H1 (cell line): ENCODE measurements around the gene ASXL1. TPM values are rescaled to one million over a fixed set of nuclear protein-coding genes. Genes with fewer than 3 reads are reported as not detected.

Source experiments
- CTCF ChIA-PET: fragments of 300-600 bp; sonication (Branson Sonifier 250); formaldehyde crosslinking; loops from one replicate; lab custom pipeline; 2021; ENCODE audit not compliant: partially characterized antibody; lab: Charles Lee
- POLR2A ChIA-PET: fragments of 300-600 bp; sonication (Branson Sonifier 250); formaldehyde crosslinking; loops from one replicate; lab custom pipeline; 2021; ENCODE audit warnings: inconsistent platforms; ENCODE audit not compliant: partially characterized antibody; lab: Charles Lee
- DNase-seq, 2 experiments: peaks; one replicate each; pipeline versions ENCODE4 v3.0.0 to v3.0.0-alpha.2; 2010 to 2022; ENCODE audit warnings: low spot score in 2 of 2, low read depth in 1 of 2, mixed read lengths in 1 of 2
- FAIRE-seq: peaks from 2 replicates; lab custom pipeline; 2011; peaks lifted over from hg19 to GRCh38; lab: Jason Lieb, UNC
- H2AFZ ChIP-seq: 2 replicates; pipeline ENCODE4 v1.8.1; 2012; ENCODE audit warnings: low read length, inconsistent platforms
- H2AK5ac ChIP-seq: 2 replicates; pipeline ENCODE4 v1.6.1; 2013; ENCODE audit warnings: low read depth, low read length
- H2BK120ac ChIP-seq: replicated peaks from 2 replicates; pipeline ENCODE3; 2013; ENCODE audit warnings: low read depth, low read length, inconsistent platforms
- H2BK12ac ChIP-seq: 2 replicates; pipeline ENCODE4 v1.6.1; 2013; ENCODE audit warnings: low read depth, low read length
- H2BK15ac ChIP-seq: 2 replicates; pipeline ENCODE4 v1.6.1; 2013; ENCODE audit warnings: low read length
- H2BK20ac ChIP-seq: 2 replicates; pipeline ENCODE4 v1.6.1; 2013; ENCODE audit warnings: low read length
- H2BK5ac ChIP-seq: 2 replicates; pipeline ENCODE4 v1.6.1; 2013; ENCODE audit warnings: low read depth, low read length
- H3K14ac ChIP-seq: 2 replicates; pipeline ENCODE4 v1.6.1; 2013; ENCODE audit warnings: inconsistent platforms; ENCODE audit not compliant: insufficient read length
- H3K18ac ChIP-seq: 2 replicates; pipeline ENCODE4 v1.6.1; 2013; ENCODE audit warnings: low read length; ENCODE audit errors: extremely low read depth
- H3K23ac ChIP-seq: 2 replicates; pipeline ENCODE4 v1.6.1; 2013; ENCODE audit warnings: inconsistent platforms; ENCODE audit not compliant: insufficient read length
- H3K23me2 ChIP-seq: 2 replicates; pipeline ENCODE4 v1.6.1; 2013; ENCODE audit warnings: low read depth, low read length
- H3K27ac ChIP-seq: 2 replicates; pipeline ENCODE4 v1.6.1; 2011; ENCODE audit warnings: low read depth, low read length, inconsistent platforms
- H3K27me3 ChIP-seq, 4 experiments: replicated peaks in 1 of 4; 1 replicate in 1 of 4; 2 replicates in 3 of 4; pipeline versions ENCODE4 v1.6.1 to v1.8.1; 2011 to 2013; ENCODE audit warnings: low read length in 3 of 4, mild to moderate bottlenecking in 3 of 4, inconsistent platforms in 2 of 4, mixed read lengths in 2 of 4, moderate library complexity in 1 of 4; ENCODE audit not compliant: control insufficient read depth in 3 of 4, insufficient read depth in 3 of 4; ENCODE audit errors: extremely low read depth in 1 of 4
- H3K36me3 ChIP-seq, 4 experiments: 2 replicates each; pipeline versions ENCODE4 v1.6.1 to v1.8.1; 2011 to 2013; ENCODE audit warnings: mild to moderate bottlenecking in 4 of 4, low read length in 3 of 4, moderate library complexity in 2 of 4, control low read depth in 1 of 4, inconsistent platforms in 1 of 4; ENCODE audit not compliant: insufficient read depth in 4 of 4, control insufficient read depth in 2 of 4
- H3K4ac ChIP-seq: replicated peaks from 2 replicates; pipeline ENCODE3; 2013; ENCODE audit warnings: low read length, low read depth, mixed read lengths, inconsistent platforms; ENCODE audit not compliant: insufficient read length
- H3K4me1 ChIP-seq, 4 experiments: replicated peaks in 1 of 4; 1 replicate in 1 of 4; 2 replicates in 3 of 4; pipeline versions ENCODE4 v1.6.1 to v1.8.1; 2011 to 2013; ENCODE audit warnings: low read length in 3 of 4, inconsistent platforms in 2 of 4, mixed read lengths in 1 of 4; ENCODE audit not compliant: insufficient read depth in 4 of 4, control insufficient read depth in 3 of 4
- H3K4me2 ChIP-seq, 2 experiments: 2 replicates each; pipeline versions ENCODE4 v1.6.1 to v1.8.1; 2011 to 2013; ENCODE audit warnings: low read depth in 2 of 2, low read length in 2 of 2, control low read depth in 1 of 2, inconsistent platforms in 1 of 2, mild to moderate bottlenecking in 1 of 2; ENCODE audit not compliant: insufficient read depth in 1 of 2
- H3K4me3 ChIP-seq, 4 experiments: fragments of 200-600, 300-600 bp in 1 of 4; sonication (generic), shearing (Covaris generic), sonication (Bioruptor Twin) in 1 of 4; 2 replicates each; pipeline versions ENCODE4 v1.5.1 to v1.8.1; 2011 to 2016; ENCODE audit warnings: low read length in 4 of 4, low read depth in 3 of 4, control low read depth in 2 of 4, inconsistent platforms in 2 of 4, mild to moderate bottlenecking in 2 of 4, mixed read lengths in 1 of 4, moderate library complexity in 1 of 4; ENCODE audit not compliant: insufficient read depth in 2 of 4; ENCODE audit errors: extremely low read depth in 1 of 4
- H3K56ac ChIP-seq: replicated peaks from 2 replicates; pipeline ENCODE3; 2013; ENCODE audit warnings: low read depth, mild to moderate bottlenecking, mixed read lengths, low read length, inconsistent platforms; ENCODE audit not compliant: insufficient read length
- H3K79me1 ChIP-seq: 2 replicates; pipeline ENCODE4 v1.6.1; 2013; ENCODE audit warnings: low read depth, low read length, control low read depth
- H3K79me2 ChIP-seq, 2 experiments: 2 replicates each; pipeline versions ENCODE4 v1.6.1 to v1.8.1; 2012 to 2013; ENCODE audit warnings: low read length in 2 of 2, mild to moderate bottlenecking in 2 of 2, inconsistent platforms in 1 of 2; ENCODE audit not compliant: insufficient read depth in 2 of 2, control insufficient read depth in 1 of 2
- H3K9ac ChIP-seq, 4 experiments: replicated peaks in 1 of 4; 1 replicate in 1 of 4; 2 replicates in 3 of 4; pipeline versions ENCODE4 v1.6.1 to v1.8.1; 2011 to 2013; ENCODE audit warnings: low read depth in 3 of 4, low read length in 3 of 4, control low read depth in 2 of 4, mild to moderate bottlenecking in 2 of 4, moderate library complexity in 2 of 4, inconsistent platforms in 1 of 4; ENCODE audit errors: extremely low read depth in 1 of 4
- H3K9me3 ChIP-seq, 2 experiments: 2 replicates each; pipeline versions ENCODE4 v1.6.1 to v1.8.1; 2012 to 2013; ENCODE audit warnings: mild to moderate bottlenecking in 2 of 2, moderate library complexity in 2 of 2, control low read depth in 1 of 2, inconsistent platforms in 1 of 2, low read depth in 1 of 2, low read length in 1 of 2, mixed read lengths in 1 of 2; ENCODE audit not compliant: insufficient read depth in 2 of 2
- H4K20me1 ChIP-seq, 2 experiments: replicated peaks in 1 of 2; 2 replicates each; pipeline versions ENCODE3 to v1.8.1; 2011 to 2013; ENCODE audit warnings: inconsistent platforms in 2 of 2, low read length in 2 of 2, mild to moderate bottlenecking in 1 of 2; ENCODE audit not compliant: insufficient read depth in 2 of 2, control insufficient read depth in 1 of 2
- H4K5ac ChIP-seq: 2 replicates; pipeline ENCODE4 v1.6.1; 2013; ENCODE audit warnings: low read length, low read depth, mixed read lengths, inconsistent platforms; ENCODE audit not compliant: insufficient read length
- H4K8ac ChIP-seq: 2 replicates; pipeline ENCODE4 v1.8.0; 2013; ENCODE audit warnings: mild to moderate bottlenecking, moderate library complexity, low read length, inconsistent platforms; ENCODE audit not compliant: insufficient read depth; ENCODE audit errors: extremely low read depth
- H4K91ac ChIP-seq: replicated peaks from 2 replicates; pipeline ENCODE3; 2013; ENCODE audit warnings: low read length, mixed read lengths, inconsistent platforms; ENCODE audit not compliant: insufficient read length
- CEBPB ChIP-seq: IDR thresholded peaks from 2 replicates; pipeline ENCODE4 v1.6.1; 2012; ENCODE audit warnings: low read depth, low read length
- CHD1 ChIP-seq: IDR thresholded peaks from 2 replicates; pipeline ENCODE4 v1.6.1; 2012; ENCODE audit warnings: low read depth, low read length, improper control_type of control experiment
- FOSL1 ChIP-seq: IDR thresholded peaks from 2 replicates; pipeline ENCODE4 v1.6.1; 2011; ENCODE audit warnings: mild to moderate bottlenecking, low read depth, low read length, moderate library complexity; ENCODE audit not compliant: insufficient read depth
- GABPA ChIP-seq: IDR thresholded peaks from 2 replicates; pipeline ENCODE4 v1.6.1; 2011; ENCODE audit warnings: mild to moderate bottlenecking, low read length, moderate library complexity, borderline replicate concordance; ENCODE audit not compliant: insufficient read depth
- HDAC6 ChIP-seq: IDR thresholded peaks from one replicate; pipeline ENCODE4 v1.7.1; 2012; ENCODE audit warnings: low read depth, mild to moderate bottlenecking, inconsistent platforms, low read length, moderate library complexity
- JUND ChIP-seq: IDR thresholded peaks from 2 replicates; pipeline ENCODE4 v1.6.1; 2011; ENCODE audit warnings: mild to moderate bottlenecking, improper control_type of control experiment, low read length
- MAFK ChIP-seq: IDR thresholded peaks from 2 replicates; pipeline ENCODE4 v1.6.1; 2012; ENCODE audit warnings: low read depth, mild to moderate bottlenecking, improper control_type of control experiment, low read length
- NANOG ChIP-seq: IDR thresholded peaks from 2 replicates; pipeline ENCODE4 v1.6.1; 2011; ENCODE audit warnings: low read length, low read depth, mild to moderate bottlenecking, inconsistent platforms; ENCODE audit not compliant: insufficient read depth, poor library complexity, severe bottlenecking
- NRF1 ChIP-seq: IDR thresholded peaks from 2 replicates; pipeline ENCODE4 v1.6.1; 2011; ENCODE audit warnings: mild to moderate bottlenecking, low read depth, low read length, improper control_type of control experiment
- POLR2AphosphoS5 ChIP-seq: IDR thresholded peaks from 2 replicates; pipeline ENCODE4 v1.6.1; 2011; ENCODE audit warnings: low read depth, low read length
- RFX5 ChIP-seq: IDR thresholded peaks from 2 replicates; pipeline ENCODE4 v1.6.1; 2011; ENCODE audit warnings: low read depth, low read length, improper control_type of control experiment, borderline replicate concordance
- TBP ChIP-seq: IDR thresholded peaks from 2 replicates; pipeline ENCODE4 v1.6.1; 2011; ENCODE audit warnings: low read depth, low read length, improper control_type of control experiment
- WGBS, 2 experiments: shearing (Covaris generic) in 1 of 2; methylation state at CpG; one replicate each; pipeline versions ENCODE4 v1.1.6 to v1.1.7; 2013 to 2015; ENCODE audit warnings: low lambda C conversion rate in 2 of 2, mixed read lengths in 2 of 2, inconsistent platforms in 1 of 2, low coverage in 1 of 2, missing lambda C conversion rate in 1 of 2; ENCODE audit not compliant: insufficient replicate concordance in 2 of 2, insufficient coverage in 1 of 2, insufficient read length in 1 of 2; ENCODE audit errors: extremely low coverage in 1 of 2, missing lambda C conversion rate in 1 of 2; 5-methylcytosine and 5-hydroxymethylcytosine counted together
- polyA plus RNA-seq, 7 experiments: library from polyadenylated mRNA; depleted of rRNA in 3 of 7; stranded (reverse) in 5 of 7; unstranded in 2 of 7; fragments of >200 nt in 5 of 7; fragments of 200-250 nt in 2 of 7; gene quantifications; 1 replicate in 5 of 7; 2 replicates in 1 of 7; 4 replicates in 1 of 7; pipeline versions ENCODE4 v1.2.1 to v1.2.3, GENCODE V29; 2011 to 2013; ENCODE audit warnings: missing spikeins in 2 of 7, mixed read lengths in 2 of 7
- total RNA-seq: library from RNA; stranded (reverse); fragmentation: NEBNext Ultra II Directional; extraction: Animal tissue kit (Norgen Biotek cat#: 25700); gene quantifications from 2 replicates; pipeline ENCODE4 v1.2.1, GENCODE V29; 2021
- TF ChIP-seq, protein P1 (sequence below): IDR thresholded peaks from 2 replicates; pipeline ENCODE4 v1.6.1; 2011; ENCODE audit warnings: low read depth, mild to moderate bottlenecking, low read length; ENCODE audit not compliant: insufficient read depth

The ASXL1 gene
- total and polyA plus RNA-seq, 2 of the 8 experiments (the other 6 are each of a cell fraction or from before 2014, with no cell fraction given): 10.6 to 26.5 TPM

DNA sequence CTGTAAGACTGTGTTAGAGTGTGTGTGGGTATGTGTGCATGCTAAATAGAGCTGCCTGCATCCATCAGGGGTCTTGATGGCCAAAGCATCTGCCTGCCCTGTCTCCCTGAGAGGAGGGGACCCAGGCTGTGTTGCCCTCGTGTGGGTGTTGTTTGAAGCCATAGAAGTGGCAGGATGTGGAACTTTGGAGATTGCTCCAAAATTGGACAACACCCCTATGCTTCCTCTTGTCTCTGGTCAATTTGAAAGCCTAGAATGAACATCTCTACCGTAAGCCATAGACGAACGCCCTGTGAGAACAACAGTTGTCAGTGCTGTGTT is 82.6 kb downstream of the ASXL1 start:
- Histone ChIP-seq H3K56ac (no peak overlapping the region), H4K91ac (no peak overlapping the region), H3K36me3 (peaks cover 0 to 11% (median under 1%) of the 10 kb centered on the region in 4 experiments; a peak in 4 of 8 replicates), H2AFZ (no peak overlapping the region), H3K18ac (no peak overlapping the region), H3K79me2 (no peaks in the 10 kb centered on the region), H3K14ac (no peak overlapping the region), H2BK15ac (no peak overlapping the region), H4K8ac (no peak overlapping the region), H3K4me1 (peaks cover 0 to 5% (median 3%) of the 10 kb centered on the region in 4 experiments; a peak in 2 of 7 replicates), H3K27me3 (no peaks in the 10 kb centered on the region), H3K23me2 (no peaks in the 10 kb centered on the region), H3K4ac (no peak overlapping the region), H4K20me1 (peaks cover 3 to 9% of the 10 kb centered on the region in 2 experiments), H3K4me3 (no peak overlapping the region), H3K9me3 (no peaks in the 10 kb centered on the region), H2BK120ac (no peak overlapping the region), H2BK12ac (no peak overlapping the region), H3K9ac (no peak overlapping the region), H3K79me1 (no peaks in the 10 kb centered on the region; the same call in 1 of the 2 replicates), H3K27ac (no peak overlapping the region), H4K5ac (no peak overlapping the region), H3K23ac (no peak overlapping the region), H2BK5ac (no peak overlapping the region), H2AK5ac (no peak overlapping the region), H2BK20ac (no peak overlapping the region), H3K4me2 (no peak overlapping the region)
- FAIRE-seq (no peak), DNase-seq (no peak)
- TF ChIP-seq RFX5 (no peak), NRF1 (no peak), POLR2AphosphoS5 (no peak), FOSL1 (no peak), CEBPB (no peak), TBP (no peak), CHD1 (no peak), GABPA (no peak), MAFK (no peak), NANOG (no peak), HDAC6 (no peak), JUND (no peak)
- TF ChIP-seq, protein P1, sequence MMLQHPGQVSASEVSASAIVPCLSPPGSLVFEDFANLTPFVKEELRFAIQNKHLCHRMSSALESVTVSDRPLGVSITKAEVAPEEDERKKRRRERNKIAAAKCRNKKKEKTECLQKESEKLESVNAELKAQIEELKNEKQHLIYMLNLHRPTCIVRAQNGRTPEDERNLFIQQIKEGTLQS: no peak
- POLR2A ChIA-PET: interaction anchor here (0.6 to 1.0 kb wide), 3 partner anchors 16 to 96 kb away, joined by 3 read pairs; no protein-coding TSS in a partner anchor
- WGBS, 2 experiments: 83% methylated on average over 4 of the region's 4 CpGs; no CpG with 5 or more reads in 1 of the 2 experiments
- CTCF ChIA-PET: interaction anchor here (0.8 to 1.7 kb wide), 5 partner anchors 11 to 108 kb away, joined by 3 to 9 read pairs (median 3); no protein-coding TSS in a partner anchor
